K562 (cell line): Measurements from ENCODE around the gene TIMM44. TPM values are rescaled to one million over a fixed set of nuclear protein-coding genes. Genes with fewer than 3 reads are reported as not detected.

Experiments used
- BRD4 ChIP-seq: fragments of 200-600 bp; sonication (generic); IDR thresholded peaks from 2 replicates; pipeline ENCODE4 v1.6.1; 2017; ENCODE audit warnings: inconsistent platforms
- CBX3 ChIP-seq, 2 experiments: IDR thresholded peaks; 1 replicate in 1 of 2; 2 replicates in 1 of 2; pipeline ENCODE4 v1.6.1; 2012; ENCODE audit warnings: inconsistent platforms in 2 of 2, low read length in 2 of 2, borderline replicate concordance in 1 of 2, control low read depth in 1 of 2
- CEBPB ChIP-seq: fragments of 450-650 bp; IDR thresholded peaks from 2 replicates; pipeline ENCODE4 v1.6.1; 2016; ENCODE audit warnings: missing genetic modification characterization, missing compliant biosample characterization
- FOXK2 ChIP-seq, 2 experiments: fragments of 450-650 bp; IDR thresholded peaks in 1 of 2; conservative IDR thresholded peaks in 1 of 2; 2 replicates each; pipeline ENCODE4 v1.6.1; 2016; ENCODE audit warnings: low read depth in 2 of 2, mild to moderate bottlenecking in 1 of 2
- FOXP1 ChIP-seq: sonication (generic); formaldehyde crosslinking; IDR thresholded peaks from 2 replicates; pipeline ENCODE4 v1.8.0; 2022; ENCODE audit warnings: mild to moderate bottlenecking, missing genetic modification reagents
- GTF2E2 ChIP-seq: fragments of 200-800 bp; sonication (Bioruptor generic); IDR thresholded peaks from 2 replicates; pipeline ENCODE4 v1.6.1; 2016; ENCODE audit warnings: missing genetic modification characterization, missing compliant biosample characterization
- HDGF ChIP-seq: fragments of 450-650 bp; IDR thresholded peaks from 2 replicates; pipeline ENCODE4 v1.6.1; 2016
- L3MBTL2 ChIP-seq: fragments of 450-650 bp; IDR thresholded peaks from 2 replicates; pipeline ENCODE4 v1.6.1; 2016; ENCODE audit warnings: mild to moderate bottlenecking, moderate library complexity
- MYC ChIP-seq, 2 experiments: fragments of 250-450 bp in 1 of 2; sonication (Bioruptor Pico) in 1 of 2; IDR thresholded peaks; 2 replicates each; pipeline versions ENCODE4 v1.5.1 to v1.6.1; 2012 to 2021; ENCODE audit warnings: low read depth in 2 of 2, borderline replicate concordance in 1 of 2, improper control_type of control experiment in 1 of 2, low read length in 1 of 2, mild to moderate bottlenecking in 1 of 2, moderate library complexity in 1 of 2
- NFIC ChIP-seq: fragments of 450-650 bp; IDR thresholded peaks from 2 replicates; pipeline ENCODE4 v1.6.1; 2017; ENCODE audit warnings: mild to moderate bottlenecking, inconsistent platforms
- NR4A1 ChIP-seq, 2 experiments: fragments of 250-450 bp in 1 of 2; fragments of 450-650 bp in 1 of 2; sonication (Bioruptor Pico) in 1 of 2; IDR thresholded peaks; 2 replicates each; pipeline versions ENCODE4 v1.4.0 to v1.6.1; 2016 to 2020; ENCODE audit warnings: mild to moderate bottlenecking in 2 of 2, missing compliant biosample characterization in 1 of 2, missing genetic modification characterization in 1 of 2, moderate library complexity in 1 of 2
- NRF1 ChIP-seq, 2 experiments: fragments of 450-650 bp; IDR thresholded peaks in 1 of 2; conservative IDR thresholded peaks in 1 of 2; 2 replicates each; pipeline ENCODE4 v1.6.1; 2014; ENCODE audit warnings: mild to moderate bottlenecking in 2 of 2
- POLR2A ChIP-seq: fragments of 450-650 bp; conservative IDR thresholded peaks from 2 replicates; pipeline ENCODE4 v1.6.1; 2016
- PTBP1 ChIP-seq: fragments of 200-400 bp; formaldehyde crosslinking; IDR thresholded peaks from 2 replicates; pipeline ENCODE4 v1.6.1; 2017; ENCODE audit warnings: low read depth, low read length
- SMAD1 ChIP-seq: fragments of 150-350 bp; IDR thresholded peaks from 2 replicates; pipeline ENCODE4 v1.6.1; 2014; ENCODE audit warnings: low read length, low read depth; ENCODE audit not compliant: partially characterized antibody
- SP2 ChIP-seq: IDR thresholded peaks from 2 replicates; pipeline ENCODE4 v1.6.1; 2011; ENCODE audit warnings: mild to moderate bottlenecking, low read depth, low read length, moderate library complexity; ENCODE audit not compliant: poor library complexity, severe bottlenecking; ENCODE audit errors: extremely low read depth
- TEAD1 ChIP-seq, 2 experiments: fragments of 450-650 bp in 1 of 2; sonication (generic) in 1 of 2; formaldehyde crosslinking; IDR thresholded peaks; 2 replicates each; pipeline versions ENCODE4 v1.4.0 to v1.8.0; 2020 to 2022; ENCODE audit warnings: mild to moderate bottlenecking in 2 of 2, missing genetic modification reagents in 1 of 2
- ZFX ChIP-seq: sonication (generic); formaldehyde crosslinking; IDR thresholded peaks from 2 replicates; pipeline ENCODE4 v1.8.0; 2022; ENCODE audit warnings: mild to moderate bottlenecking, missing genetic modification reagents, moderate library complexity
- ZNF583 ChIP-seq: fragments of 250-450 bp; sonication (Bioruptor Pico); IDR thresholded peaks from 2 replicates; pipeline ENCODE4 v1.4.0; 2020
- ZNF696 ChIP-seq: fragments of 250-450 bp; sonication (Bioruptor Pico); conservative IDR thresholded peaks from 2 replicates; pipeline ENCODE4 v1.4.0; 2020; ENCODE audit warnings: mild to moderate bottlenecking, moderate library complexity
- polyA plus RNA-seq, 8 experiments: library from polyadenylated mRNA; depleted of rRNA in 4 of 8; stranded (reverse) in 5 of 8; unstranded in 3 of 8; fragments of >200 nt; fragmentation: Nextera tagmentation in 2 of 8; fragmentation: Illumina TruSeq in 1 of 8; extraction: Ambion mirVana in 2 of 8; extraction: Trizol in 1 of 8; gene quantifications; 2 replicates each; pipeline versions ENCODE4 v1.2.1 to v1.2.3, GENCODE V29; 2011 to 2014; ENCODE audit warnings: inconsistent platforms in 1 of 8, missing spikeins in 1 of 8
- total RNA-seq, 7 experiments: library from RNA; depleted of rRNA in 6 of 7; stranded (reverse); fragments of >200 nt in 6 of 7; fragmentation: Illumina TruSeq in 2 of 7; extraction: Trizol in 2 of 7; gene quantifications; 2 replicates each; pipeline versions ENCODE4 v1.2.1 to v1.2.3, GENCODE V29; 2011 to 2021; ENCODE audit warnings: low replicate concordance in 1 of 7
- TF ChIP-seq, protein P1 (sequence below): fragments of 450-650 bp; formaldehyde crosslinking; IDR thresholded peaks from 2 replicates; pipeline ENCODE4 v1.4.0; 2020; ENCODE audit warnings: mild to moderate bottlenecking, moderate library complexity
- TF ChIP-seq, protein P2 (sequence below): fragments of 450-650 bp; IDR thresholded peaks from 2 replicates; pipeline ENCODE4 v1.6.1; 2016; ENCODE audit warnings: missing biosample characterization, missing genetic modification characterization
- TF ChIP-seq, protein P3 (sequence below): sonication (generic); formaldehyde crosslinking; IDR thresholded peaks from 2 replicates; pipeline ENCODE4 v1.8.0; 2022; ENCODE audit warnings: mild to moderate bottlenecking, missing genetic modification reagents
- TF ChIP-seq, protein P4 (sequence below): fragments of 450-650 bp; IDR thresholded peaks from 2 replicates; pipeline ENCODE4 v1.6.1; 2016; ENCODE audit warnings: antibody characterized with exemption

The TIMM44 gene
- total and polyA plus RNA-seq, 9 of the 15 experiments (the other 6 are each of a cell fraction or from before 2014, with no cell fraction given) = 10.3 to 231 (median 89.3) TPM

DNA sequence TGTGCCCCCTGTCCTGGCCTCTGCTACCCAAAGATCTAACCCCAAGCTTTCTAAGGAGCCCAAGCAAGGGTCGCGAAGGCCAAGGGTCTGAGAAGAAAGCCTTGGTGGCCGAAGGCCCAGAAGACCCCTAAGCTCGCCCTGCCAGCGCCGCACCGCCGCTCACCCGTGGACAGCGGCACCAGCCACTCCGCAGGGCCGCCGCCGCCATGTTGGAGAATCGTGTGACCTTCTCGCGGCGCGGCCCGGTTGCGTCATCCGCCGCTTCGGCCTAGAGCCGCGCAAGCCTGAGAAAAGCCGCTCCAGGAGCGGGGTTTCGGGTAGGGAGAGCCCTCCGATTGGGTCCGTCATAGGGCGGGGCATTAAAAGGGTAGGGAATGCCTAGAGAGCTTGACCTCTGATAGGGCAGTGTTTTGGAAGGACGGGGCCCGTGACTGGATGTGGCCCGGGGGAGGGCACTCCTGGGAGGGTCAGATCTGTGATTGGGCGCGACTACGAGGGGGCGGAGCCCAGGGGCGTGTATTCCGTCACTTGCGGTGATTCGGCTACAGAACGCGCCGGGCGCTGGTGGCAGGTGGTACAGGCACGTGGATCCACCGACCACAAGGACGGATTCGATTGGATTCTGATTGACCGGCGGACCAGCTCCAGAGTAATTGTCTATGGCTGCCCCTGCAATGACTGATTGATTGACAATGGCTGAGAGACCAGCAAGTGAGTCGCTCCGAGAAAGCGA is at the start of gene TIMM44 (continued):
- TF ChIP-seq TEAD1 (CRISPR knock-in tag; IDR thresholded peaks at IDR 0.05) (peak in 1 of 2 experiments; percentile 61; a peak in 1 of 4 replicates), FOXP1 (CRISPR knock-in tag) (peak; percentile 86), HDGF (no peak; the same call in 1 of the 2 replicates), ZNF696 (CRISPR knock-in tag) (no peak), BRD4 (peak; percentile 75), ZNF583 (CRISPR knock-in tag) (peak; percentile 60; the same call in 1 of the 2 replicates), ZFX (peak; percentile 95), SP2 (peak; percentile 65), L3MBTL2 (peak; percentile 92), POLR2A (peak; percentile 95), GTF2E2 (tag) (peak; percentile 76; the same call in 1 of the 2 replicates), FOXK2 (conservative IDR thresholded peaks at IDR 0.05 in 1 of 2, IDR thresholded peaks at IDR 0.05 in 1 of 2; ENCODE audit: low read depth in 2 of 2) (peak; percentile 70 to 73), SMAD1 (peak; percentile 27), NR4A1 (CRISPR knock-in tag; IDR thresholded peaks at IDR 0.05) (0 out of 2 replicates have a peak, but pooled peaks have one; percentile 35), NR4A1 (tag; IDR thresholded peaks at IDR 0.05) (no peak), NRF1 (conservative IDR thresholded peaks at IDR 0.05 in 1 of 2, IDR thresholded peaks at IDR 0.05 in 1 of 2) (peak; percentile 91 to 92), MYC (IDR thresholded peaks at IDR 0.05; ENCODE audit: low read depth, low read length) (peak; percentile 97), MYC (CRISPR knock-in tag; IDR thresholded peaks at IDR 0.05; ENCODE audit: borderline replicate concordance, low read depth) (peak; percentile 85), PTBP1 (no peak), NFIC (peak; percentile 49), CBX3 (IDR thresholded peaks at IDR 0.05; ENCODE audit: borderline replicate concordance in 1 of 2, low read length in 2 of 2) (peak in 1 of 2 experiments; percentile 88; a peak in 1 of 3 replicates), CEBPB (tag) (peak; percentile 99)
- TF ChIP-seq, protein P1, sequence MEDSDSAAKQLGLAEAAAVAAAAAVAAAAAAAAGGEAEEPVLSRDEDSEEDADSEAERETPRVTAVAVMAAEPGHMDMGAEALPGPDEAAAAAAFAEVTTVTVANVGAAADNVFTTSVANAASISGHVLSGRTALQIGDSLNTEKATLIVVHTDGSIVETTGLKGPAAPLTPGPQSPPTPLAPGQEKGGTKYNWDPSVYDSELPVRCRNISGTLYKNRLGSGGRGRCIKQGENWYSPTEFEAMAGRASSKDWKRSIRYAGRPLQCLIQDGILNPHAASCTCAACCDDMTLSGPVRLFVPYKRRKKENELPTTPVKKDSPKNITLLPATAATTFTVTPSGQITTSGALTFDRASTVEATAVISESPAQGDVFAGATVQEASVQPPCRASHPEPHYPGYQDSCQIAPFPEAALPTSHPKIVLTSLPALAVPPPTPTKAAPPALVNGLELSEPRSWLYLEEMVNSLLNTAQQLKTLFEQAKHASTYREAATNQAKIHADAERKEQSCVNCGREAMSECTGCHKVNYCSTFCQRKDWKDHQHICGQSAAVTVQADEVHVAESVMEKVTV (CRISPR knock-in tag) = no peak
- TF ChIP-seq, protein P2, sequence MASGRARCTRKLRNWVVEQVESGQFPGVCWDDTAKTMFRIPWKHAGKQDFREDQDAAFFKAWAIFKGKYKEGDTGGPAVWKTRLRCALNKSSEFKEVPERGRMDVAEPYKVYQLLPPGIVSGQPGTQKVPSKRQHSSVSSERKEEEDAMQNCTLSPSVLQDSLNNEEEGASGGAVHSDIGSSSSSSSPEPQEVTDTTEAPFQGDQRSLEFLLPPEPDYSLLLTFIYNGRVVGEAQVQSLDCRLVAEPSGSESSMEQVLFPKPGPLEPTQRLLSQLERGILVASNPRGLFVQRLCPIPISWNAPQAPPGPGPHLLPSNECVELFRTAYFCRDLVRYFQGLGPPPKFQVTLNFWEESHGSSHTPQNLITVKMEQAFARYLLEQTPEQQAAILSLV = peak; percentile 91
- TF ChIP-seq, protein P3, sequence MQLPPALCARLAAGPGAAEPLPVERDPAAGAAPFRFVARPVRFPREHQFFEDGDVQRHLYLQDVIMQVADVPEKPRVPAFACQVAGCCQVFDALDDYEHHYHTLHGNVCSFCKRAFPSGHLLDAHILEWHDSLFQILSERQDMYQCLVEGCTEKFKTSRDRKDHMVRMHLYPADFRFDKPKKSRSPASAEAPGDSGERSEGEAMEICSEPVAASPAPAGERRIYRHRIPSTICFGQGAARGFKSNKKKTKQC (CRISPR knock-in tag) = no peak; the same call in 1 of the 2 replicates
- TF ChIP-seq, protein P4, sequence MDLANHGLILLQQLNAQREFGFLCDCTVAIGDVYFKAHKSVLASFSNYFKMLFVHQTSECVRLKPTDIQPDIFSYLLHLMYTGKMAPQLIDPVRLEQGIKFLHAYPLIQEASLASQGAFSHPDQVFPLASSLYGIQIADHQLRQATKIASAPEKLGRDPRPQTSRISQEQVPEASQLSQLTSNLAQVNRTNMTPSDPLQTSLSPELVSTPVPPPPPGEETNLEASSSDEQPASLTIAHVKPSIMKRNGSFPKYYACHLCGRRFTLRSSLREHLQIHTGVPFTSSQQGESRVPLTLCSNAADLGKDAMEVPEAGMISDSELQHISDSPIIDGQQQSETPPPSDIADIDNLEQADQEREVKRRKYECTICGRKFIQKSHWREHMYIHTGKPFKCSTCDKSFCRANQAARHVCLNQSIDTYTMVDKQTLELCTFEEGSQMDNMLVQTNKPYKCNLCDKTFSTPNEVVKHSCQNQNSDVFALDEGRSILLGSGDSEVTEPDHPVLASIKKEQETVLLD = no peak
